ENCODE results near the gene TBC1D16. TPM values are rescaled to one million over a fixed set of nuclear protein-coding genes. Genes with fewer than 3 reads are reported as not detected.

Gene TBC1D16
- polyA plus RNA-seq, 1 experiment: 9.0 TPM

DNA sequence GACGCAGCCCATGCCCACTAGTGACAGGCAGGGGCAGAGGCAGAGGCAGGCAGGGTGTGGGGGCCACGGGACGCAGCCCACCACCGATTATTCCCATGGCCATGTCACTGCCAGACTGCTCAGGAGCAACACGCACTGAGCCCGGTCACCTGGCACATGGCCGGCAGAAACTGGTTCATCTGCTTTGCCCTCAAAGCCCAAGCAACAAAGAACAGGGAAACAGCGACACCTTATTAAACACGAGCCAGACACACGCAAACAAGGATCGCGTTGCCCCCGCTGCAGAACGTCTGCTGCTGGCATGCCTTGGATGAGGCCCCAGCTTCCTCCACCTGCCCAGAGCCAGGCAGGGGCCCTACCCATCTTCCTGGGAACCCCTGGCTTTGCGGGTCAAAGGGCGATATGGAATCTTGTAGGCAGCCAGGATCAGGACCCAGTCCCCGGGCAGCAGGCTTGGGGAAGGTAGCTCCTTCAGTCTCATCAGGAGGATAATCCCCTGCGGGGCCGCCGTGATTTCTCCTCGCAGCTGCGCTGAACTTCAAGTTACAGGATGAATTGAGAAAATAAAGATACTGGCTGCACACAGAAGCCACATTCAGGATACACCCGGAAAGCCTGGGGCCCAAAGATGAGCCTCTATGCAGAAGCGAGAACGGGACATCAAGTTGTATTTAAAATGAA lies 4.8 kb downstream of the TBC1D16 start:
- no peak for TF ChIP-seq CTCF (IDR thresholded peaks at IDR 0.05; ENCODE audit: insufficient read depth, low read depth, low read length)
- H3K4me3 ChIP-seq (ENCODE audit: low read depth, low read length): no peak overlapping the region
- ChIA-PET POLR2A (interaction anchor here (0.5 kb wide), 1 partner anchor 236 kb away, joined by 5 read pairs; no protein-coding TSS in a partner anchor), CTCF (interaction anchor here (0.9 kb wide), 1 partner anchor 22 kb away, joined by 4 read pairs; no protein-coding TSS in a partner anchor)
- no peak for DNase-seq (ENCODE audit: low read depth)
- H3K36me3 ChIP-seq (ENCODE audit: control insufficient read depth, insufficient read depth, low read length): peaks cover 1% of the 10 kb centered on the region; the same call in 1 of the 2 replicates
- H3K27me3 ChIP-seq (ENCODE audit: control insufficient read depth, insufficient read depth, low read length): no peaks in the 10 kb centered on the region

DNA sequence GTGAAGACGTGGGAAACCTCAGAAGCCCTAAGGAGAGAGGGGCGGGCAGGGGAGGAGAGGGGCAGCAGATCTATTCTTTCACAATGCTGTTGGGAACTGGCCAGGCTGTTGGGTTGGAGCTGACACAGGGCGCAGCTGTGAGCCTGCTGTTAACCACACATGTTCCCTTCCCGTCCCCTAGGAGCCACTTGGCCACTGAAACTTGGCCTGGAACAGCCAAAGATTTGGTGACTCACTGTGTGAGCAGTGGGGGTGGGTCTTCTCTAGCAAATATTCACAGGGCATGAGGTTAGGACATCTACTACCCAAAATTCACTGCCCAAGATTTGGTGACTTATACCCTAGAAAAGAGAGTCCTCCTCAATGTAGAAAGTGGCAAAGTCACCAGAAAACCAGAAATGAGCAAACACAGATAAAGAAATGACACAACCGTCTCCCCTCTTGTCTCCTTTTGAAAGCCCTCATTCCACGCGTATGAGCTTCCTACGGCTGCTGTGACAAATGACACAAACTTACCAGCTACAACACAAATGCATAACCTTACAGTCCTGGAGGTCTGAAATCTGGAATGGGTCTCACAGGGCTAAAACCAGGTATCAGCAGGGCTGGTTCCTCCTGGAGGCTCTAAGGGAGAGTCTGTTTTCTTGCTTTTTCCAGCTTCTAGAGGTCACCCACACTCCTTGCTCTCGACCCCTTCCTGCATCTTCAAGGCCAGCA lies 6.3 kb downstream of the TBC1D16 start:
- TF ChIP-seq CTCF (IDR thresholded peaks at IDR 0.05; ENCODE audit: insufficient read depth, low read depth, low read length): no peak
- H3K4me3 ChIP-seq (ENCODE audit: low read depth, low read length): no peak overlapping the region
- peak; percentile 43 for DNase-seq (ENCODE audit: low read depth)
- POLR2A ChIA-PET: no interaction called here
- peaks cover 1% of the 10 kb centered on the region; the same call in 1 of the 2 replicates for H3K36me3 ChIP-seq (ENCODE audit: control insufficient read depth, insufficient read depth, low read length)
- no peaks in the 10 kb centered on the region for H3K27me3 ChIP-seq (ENCODE audit: control insufficient read depth, insufficient read depth, low read length)
- CTCF ChIA-PET: interaction anchor here (1.0 to 5.2 kb wide), 6 partner anchors 9 to 166 kb away, joined by 3 to 51 read pairs (median 4); no protein-coding TSS in a partner anchor

- TF ChIP-seq CTCF (IDR thresholded peaks at IDR 0.05; ENCODE audit: insufficient read depth, low read depth, low read length): no peak
- POLR2A ChIA-PET: no interaction called here
- Histone ChIP-seq H3K27me3 (ENCODE audit: control insufficient read depth, insufficient read depth, low read length) (no peaks in the 10 kb centered on the region), H3K36me3 (ENCODE audit: control insufficient read depth, insufficient read depth, low read length) (peaks cover 1% of the 10 kb centered on the region; the same call in 1 of the 2 replicates), H3K4me3 (ENCODE audit: low read depth, low read length) (no peak overlapping the region)
- CTCF ChIA-PET: interaction anchor here (1.4 to 5.2 kb wide), 4 partner anchors 19 to 168 kb away, joined by 3 to 51 read pairs (median 4); no protein-coding TSS in a partner anchor
- no peak for DNase-seq (ENCODE audit: low read depth)
These were observed 7.6 kb downstream of the TBC1D16 start for GRCh38 chr17:80028030-80028429.

- Histone ChIP-seq H3K36me3 (ENCODE audit: control insufficient read depth, insufficient read depth, low read length) (peaks cover 1% of the 10 kb centered on the region; the same call in 1 of the 2 replicates), H3K4me3 (ENCODE audit: low read depth, low read length) (no peak overlapping the region), H3K27me3 (ENCODE audit: control insufficient read depth, insufficient read depth, low read length) (no peaks in the 10 kb centered on the region)
- ChIA-PET POLR2A (no interaction called here), CTCF (interaction anchor here (1.0 to 5.2 kb wide), 3 partner anchors 9 to 22 kb away, joined by 3 to 51 read pairs (median 5); no protein-coding TSS in a partner anchor)
- TF ChIP-seq CTCF (IDR thresholded peaks at IDR 0.05; ENCODE audit: insufficient read depth, low read depth, low read length): no peak
- DNase-seq (ENCODE audit: low read depth): no peak
These were observed 8.6 kb downstream of the TBC1D16 start for GRCh38 chr17:80027043-80027435.
